Fibroblast of the aortic adventitia (primary cell): ENCODE measurements around the gene S100A13. TPM values are rescaled to one million over a fixed set of nuclear protein-coding genes. Genes with fewer than 3 reads are reported as not detected.
"Not testable (repeated sequence)": the region's sequence is repeated elsewhere in the genome, so short reads cannot be mapped to it uniquely, and the experiment has no call there.

Experiments
- DNase-seq: peaks from one replicate; pipeline ENCODE4 v3.0.0-alpha.2; 2010; ENCODE audit warnings: low read depth
- H3K4me3 ChIP-seq: 2 replicates; pipeline ENCODE4 v1.5.1; 2011; ENCODE audit warnings: low read depth, mild to moderate bottlenecking, control low read depth, low read length, moderate library complexity
- total RNA-seq: library from RNA; depleted of rRNA; stranded (reverse); fragments of >200 nt; gene quantifications from 2 replicates; pipeline ENCODE4 v1.2.3, GENCODE V29; 2012; ENCODE audit warnings: low replicate concordance
- TF ChIP-seq, protein P1 (sequence below): IDR thresholded peaks from 2 replicates; pipeline ENCODE4 v1.5.1; 2011; ENCODE audit warnings: mild to moderate bottlenecking, low read length, control low read depth, inconsistent platforms; ENCODE audit not compliant: insufficient read depth

Gene S100A13
- total RNA-seq, 1 donor, result 220 TPM

DNA sequence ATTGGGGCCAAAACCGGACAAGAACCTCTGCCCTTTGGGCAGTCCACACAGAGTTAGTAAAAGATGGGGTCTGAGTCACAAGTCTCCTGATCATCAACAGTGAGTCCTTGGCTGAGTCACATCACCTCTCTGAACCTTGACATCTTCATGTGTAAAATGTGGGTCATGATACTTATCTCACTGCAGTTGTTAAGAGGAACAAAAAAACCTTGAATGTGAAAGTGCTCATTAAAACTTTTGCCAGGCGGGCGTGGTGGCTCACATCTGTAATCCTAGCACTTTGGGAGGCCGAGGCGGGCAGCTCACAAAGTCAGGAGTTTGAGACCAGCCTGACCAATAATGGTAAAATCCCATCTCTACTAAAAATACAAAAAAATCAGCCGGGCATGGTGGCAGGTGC lies 30.1 kb downstream of the S100A13 start:
- no peak for DNase-seq
- TF ChIP-seq, protein P1, sequence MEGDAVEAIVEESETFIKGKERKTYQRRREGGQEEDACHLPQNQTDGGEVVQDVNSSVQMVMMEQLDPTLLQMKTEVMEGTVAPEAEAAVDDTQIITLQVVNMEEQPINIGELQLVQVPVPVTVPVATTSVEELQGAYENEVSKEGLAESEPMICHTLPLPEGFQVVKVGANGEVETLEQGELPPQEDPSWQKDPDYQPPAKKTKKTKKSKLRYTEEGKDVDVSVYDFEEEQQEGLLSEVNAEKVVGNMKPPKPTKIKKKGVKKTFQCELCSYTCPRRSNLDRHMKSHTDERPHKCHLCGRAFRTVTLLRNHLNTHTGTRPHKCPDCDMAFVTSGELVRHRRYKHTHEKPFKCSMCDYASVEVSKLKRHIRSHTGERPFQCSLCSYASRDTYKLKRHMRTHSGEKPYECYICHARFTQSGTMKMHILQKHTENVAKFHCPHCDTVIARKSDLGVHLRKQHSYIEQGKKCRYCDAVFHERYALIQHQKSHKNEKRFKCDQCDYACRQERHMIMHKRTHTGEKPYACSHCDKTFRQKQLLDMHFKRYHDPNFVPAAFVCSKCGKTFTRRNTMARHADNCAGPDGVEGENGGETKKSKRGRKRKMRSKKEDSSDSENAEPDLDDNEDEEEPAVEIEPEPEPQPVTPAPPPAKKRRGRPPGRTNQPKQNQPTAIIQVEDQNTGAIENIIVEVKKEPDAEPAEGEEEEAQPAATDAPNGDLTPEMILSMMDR, result no peak
- H3K4me3 ChIP-seq, result no peak overlapping the region

DNA sequence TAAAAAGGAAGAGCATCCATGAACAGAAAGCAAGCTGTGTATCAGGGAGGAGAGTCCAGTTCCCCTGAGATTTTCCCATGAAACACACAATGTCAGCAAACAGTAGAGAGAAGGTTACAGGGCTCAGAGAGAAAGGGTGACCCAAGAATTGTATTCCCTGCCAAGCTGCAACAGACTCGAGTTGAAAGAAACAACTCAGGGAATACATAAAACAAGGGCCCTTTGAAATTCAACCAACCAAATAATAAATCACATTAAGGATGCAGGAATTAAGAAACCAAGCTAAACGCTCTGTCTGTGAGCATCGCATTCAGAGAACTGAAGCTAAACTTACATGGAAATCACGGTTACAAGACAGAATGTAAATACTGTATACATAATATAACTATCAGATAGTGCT lies 34.6 kb downstream of the S100A13 start:
- DNase-seq, result no peak
- TF ChIP-seq, protein P1, result no peak
- no peak overlapping the region for H3K4me3 ChIP-seq

- no peak overlapping the region for H3K4me3 ChIP-seq
- DNase-seq, result no peak
Observed at GRCh38 chr1:153588482-153588881, 38.8 kb downstream of the S100A13 start.

GRCh38 chr1:153588033-153588432 lies 39.3 kb downstream of the S100A13 start:
- not testable (repeated sequence) for DNase-seq, H3K4me3 ChIP-seq

More at GRCh38 chr1:153588482-153588881, 38.8 kb downstream of the S100A13 start:
- TF ChIP-seq, protein P1, result no peak

DNA sequence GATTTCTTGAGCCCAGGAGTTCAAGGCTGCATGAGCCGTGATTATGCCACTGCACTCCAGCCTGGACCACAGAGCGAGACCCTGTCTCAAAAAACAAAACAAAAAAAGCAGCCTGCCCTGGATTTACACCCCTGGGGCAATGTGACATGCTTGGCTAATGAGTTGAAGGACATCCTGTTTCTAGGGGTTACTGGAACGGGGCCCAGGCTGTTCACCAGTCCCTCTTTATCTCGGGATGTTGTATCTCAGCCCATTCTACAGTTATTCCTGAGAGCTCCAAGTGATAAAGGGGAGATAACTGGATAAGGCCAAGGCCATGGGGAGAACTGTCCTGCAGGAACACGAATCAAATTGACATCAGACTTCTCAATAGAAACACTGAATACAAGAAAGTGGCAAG lies 40.0 kb downstream of the S100A13 start:
- no peak overlapping the region for H3K4me3 ChIP-seq
- no peak for DNase-seq
- TF ChIP-seq, protein P1, result no peak

GRCh38 chr1:153586347-153586746 lies 41.0 kb downstream of the S100A13 start:
- TF ChIP-seq, protein P1, result no peak
- H3K4me3 ChIP-seq, result no peak overlapping the region

DNA sequence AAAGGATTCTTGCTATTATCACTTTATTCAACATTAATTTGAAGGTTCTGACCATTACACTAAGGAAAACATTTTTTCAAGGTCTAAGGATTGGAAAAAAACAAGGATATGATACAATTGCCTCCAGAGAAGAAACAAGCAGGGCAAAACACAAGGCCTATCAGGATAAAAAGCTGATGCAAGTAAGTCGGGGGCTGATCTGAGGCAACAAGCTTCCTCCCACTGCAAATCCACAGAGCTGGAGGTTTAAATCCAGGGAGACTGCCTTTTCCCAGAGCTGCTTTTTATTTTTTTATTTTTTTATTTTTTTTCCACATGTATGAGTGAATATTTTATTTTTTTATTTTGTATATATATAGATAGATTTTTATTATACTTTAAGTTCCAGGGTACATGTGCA lies 42.3 kb downstream of the S100A13 start:
- TF ChIP-seq, protein P1, result no peak

More at GRCh38 chr1:153586347-153586746, 41.0 kb downstream of the S100A13 start:
- no peak for DNase-seq

More for the DNA sequence above, 42.3 kb downstream of the S100A13 start:
- no peak overlapping the region for H3K4me3 ChIP-seq
- DNase-seq, result no peak
